GM10266 (cell line): ENCODE measurements around the gene PTPRN2.
"Not testable (repeated sequence)": the region's sequence is repeated elsewhere in the genome, so short reads cannot be mapped to it uniquely, and the experiment has no call there.

Experiments
- DNase-seq: peaks from one replicate; pipeline ENCODE4 v3.0.0; 2012; ENCODE audit errors: extremely low spot score
- TF ChIP-seq, protein P1 (sequence below): IDR thresholded peaks from 2 replicates; pipeline ENCODE4 v1.5.1; 2012; ENCODE audit warnings: mild to moderate bottlenecking, low read depth; ENCODE audit not compliant: control insufficient read depth, insufficient read depth; ENCODE audit errors: missing control alignments

Gene PTPRN2

DNA sequence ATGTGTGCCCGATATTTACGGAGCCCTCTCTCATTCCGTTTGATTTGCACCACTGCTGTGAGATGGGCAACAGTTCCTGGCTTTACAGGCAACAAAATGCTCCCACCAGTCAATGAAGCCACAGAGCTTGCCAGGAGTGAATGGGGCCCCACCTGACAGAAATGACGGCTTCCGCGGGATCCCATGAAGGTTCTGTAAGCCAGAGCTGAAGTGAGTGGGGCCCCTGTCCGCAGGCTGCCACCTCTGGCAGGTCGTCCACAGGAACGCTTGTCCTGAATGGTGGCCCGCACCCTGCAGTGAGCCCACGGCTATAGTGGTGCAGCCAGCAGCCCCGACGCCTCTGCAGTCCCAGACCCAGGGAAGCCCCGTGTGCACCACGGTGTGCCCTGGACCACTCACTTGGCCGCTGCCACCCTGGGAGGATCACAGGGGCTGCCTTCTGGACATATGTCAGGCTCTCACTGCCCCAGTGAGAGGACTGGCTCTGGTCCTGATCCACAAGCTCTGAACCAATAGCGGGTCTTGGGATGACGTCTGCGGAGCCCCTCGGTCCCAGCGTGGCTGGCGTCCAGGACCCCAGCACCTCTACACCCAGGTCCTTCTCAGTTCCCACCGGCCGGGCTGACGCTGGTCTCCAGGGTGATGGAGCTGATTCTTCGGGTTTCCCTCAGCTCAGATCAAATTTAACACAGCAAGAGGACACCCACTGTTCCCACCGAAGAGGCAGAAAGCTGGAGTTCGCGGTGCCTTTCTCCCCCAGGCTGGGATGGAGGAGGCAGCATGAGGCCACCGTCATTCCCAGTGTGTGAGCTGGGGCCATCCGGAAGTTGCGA lies 738.9 kb downstream of the PTPRN2 start:
- no peak for DNase-seq
- TF ChIP-seq, protein P1, sequence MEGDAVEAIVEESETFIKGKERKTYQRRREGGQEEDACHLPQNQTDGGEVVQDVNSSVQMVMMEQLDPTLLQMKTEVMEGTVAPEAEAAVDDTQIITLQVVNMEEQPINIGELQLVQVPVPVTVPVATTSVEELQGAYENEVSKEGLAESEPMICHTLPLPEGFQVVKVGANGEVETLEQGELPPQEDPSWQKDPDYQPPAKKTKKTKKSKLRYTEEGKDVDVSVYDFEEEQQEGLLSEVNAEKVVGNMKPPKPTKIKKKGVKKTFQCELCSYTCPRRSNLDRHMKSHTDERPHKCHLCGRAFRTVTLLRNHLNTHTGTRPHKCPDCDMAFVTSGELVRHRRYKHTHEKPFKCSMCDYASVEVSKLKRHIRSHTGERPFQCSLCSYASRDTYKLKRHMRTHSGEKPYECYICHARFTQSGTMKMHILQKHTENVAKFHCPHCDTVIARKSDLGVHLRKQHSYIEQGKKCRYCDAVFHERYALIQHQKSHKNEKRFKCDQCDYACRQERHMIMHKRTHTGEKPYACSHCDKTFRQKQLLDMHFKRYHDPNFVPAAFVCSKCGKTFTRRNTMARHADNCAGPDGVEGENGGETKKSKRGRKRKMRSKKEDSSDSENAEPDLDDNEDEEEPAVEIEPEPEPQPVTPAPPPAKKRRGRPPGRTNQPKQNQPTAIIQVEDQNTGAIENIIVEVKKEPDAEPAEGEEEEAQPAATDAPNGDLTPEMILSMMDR, result no peak

DNA sequence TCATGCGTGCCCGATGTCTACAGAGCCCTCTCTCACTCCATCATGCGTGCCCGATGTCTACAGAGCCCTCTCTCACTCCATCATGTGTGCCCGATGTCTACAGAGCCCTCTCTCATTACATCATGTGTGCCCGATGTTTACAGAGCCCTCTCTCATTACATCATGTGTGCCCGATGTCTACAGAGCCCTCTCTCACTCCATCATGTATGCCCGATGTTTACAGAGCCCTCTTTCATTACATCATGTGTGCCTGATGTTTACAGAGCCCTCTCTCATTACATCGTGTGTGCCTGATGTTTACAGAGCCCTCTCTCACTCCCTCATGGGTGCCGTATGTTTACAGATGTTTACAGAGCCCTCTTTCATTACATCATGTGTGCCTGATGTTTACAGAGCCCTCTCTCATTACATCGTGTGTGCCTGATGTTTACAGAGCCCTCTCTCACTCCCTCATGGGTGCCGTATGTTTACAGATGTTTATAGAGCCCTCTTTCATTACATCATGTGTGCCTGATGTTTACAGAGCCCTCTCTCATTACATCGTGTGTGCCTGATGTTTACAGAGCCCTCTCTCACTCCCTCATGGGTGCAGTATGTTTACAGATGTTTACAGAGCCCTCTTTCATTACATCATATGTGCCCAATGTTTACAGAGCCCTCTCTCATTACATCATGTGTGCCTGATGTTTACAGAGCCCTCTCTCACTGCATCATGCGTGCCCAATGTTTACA lies 739.7 kb downstream of the PTPRN2 start:
- DNase-seq, result not testable (repeated sequence)

DNA sequence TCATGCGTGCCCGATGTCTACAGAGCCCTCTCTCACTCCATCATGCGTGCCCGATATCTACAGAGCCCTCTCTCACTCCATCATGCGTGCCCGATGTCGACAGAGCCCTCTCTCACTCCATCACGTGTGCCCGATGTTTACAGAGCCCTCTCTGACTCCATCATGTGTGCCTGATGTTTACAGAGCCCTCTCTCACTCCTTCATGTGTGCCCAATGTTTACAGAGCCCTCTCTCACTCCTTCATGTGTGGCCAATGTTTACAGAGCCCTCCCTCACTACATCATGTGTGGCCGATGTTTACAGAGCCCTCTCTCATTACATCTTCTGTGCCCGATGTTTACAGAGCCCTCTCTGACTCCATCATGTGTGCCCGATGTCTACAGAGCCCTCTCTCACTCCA lies 740.9 kb downstream of the PTPRN2 start:
- not testable (repeated sequence) for DNase-seq

DNA sequence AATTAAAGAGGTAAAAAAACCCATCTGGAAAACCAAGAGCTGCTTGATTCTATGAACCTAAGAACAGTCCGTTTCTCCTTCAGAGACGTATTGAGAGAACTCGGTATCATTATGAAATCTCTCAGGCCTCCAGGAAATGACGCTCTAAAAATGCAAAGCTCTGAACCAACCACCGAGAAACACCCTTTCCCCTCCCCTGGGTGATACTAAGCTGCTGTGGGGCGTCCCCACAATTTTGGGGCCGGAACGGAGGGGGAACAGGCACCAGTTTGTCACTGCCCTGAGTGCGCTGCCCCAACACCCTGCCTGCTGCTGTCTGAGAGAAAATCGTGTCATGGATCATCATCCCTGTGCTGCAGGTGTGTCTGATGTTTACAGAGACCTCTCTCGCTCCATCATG lies 741.4 kb downstream of the PTPRN2 start:
- no peak for DNase-seq
- TF ChIP-seq, protein P1, result no peak

DNA sequence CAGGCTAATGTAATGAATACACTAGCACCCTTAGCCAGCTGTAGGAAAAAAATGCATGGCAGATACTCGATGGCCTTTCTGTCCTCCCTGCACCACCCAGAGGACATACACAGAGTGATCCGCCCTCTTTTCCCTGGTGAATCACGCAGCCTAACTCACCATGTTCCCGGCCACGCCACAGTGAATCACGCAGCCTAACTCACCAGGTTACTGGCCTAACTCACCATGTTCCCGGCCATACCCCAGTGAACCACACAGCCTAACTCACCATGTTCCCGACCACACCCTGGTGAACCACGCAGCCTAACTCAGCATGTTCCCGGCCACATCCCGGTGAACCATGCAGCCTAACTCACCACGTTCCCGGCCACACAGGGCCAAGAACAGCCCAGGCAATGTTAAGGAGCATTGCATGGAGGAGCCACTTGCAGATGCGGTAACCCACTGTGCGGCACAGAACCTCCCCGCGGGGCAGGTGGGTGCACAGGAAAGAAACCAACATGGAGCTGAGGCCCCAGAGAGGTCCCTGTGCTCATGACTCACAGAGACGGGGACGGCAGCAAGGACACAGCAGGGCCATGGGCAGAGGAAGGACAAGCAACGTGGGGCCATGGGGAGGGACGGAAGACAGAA lies 742.3 kb downstream of the PTPRN2 start:
- TF ChIP-seq, protein P1, result no peak
- no peak for DNase-seq

DNA sequence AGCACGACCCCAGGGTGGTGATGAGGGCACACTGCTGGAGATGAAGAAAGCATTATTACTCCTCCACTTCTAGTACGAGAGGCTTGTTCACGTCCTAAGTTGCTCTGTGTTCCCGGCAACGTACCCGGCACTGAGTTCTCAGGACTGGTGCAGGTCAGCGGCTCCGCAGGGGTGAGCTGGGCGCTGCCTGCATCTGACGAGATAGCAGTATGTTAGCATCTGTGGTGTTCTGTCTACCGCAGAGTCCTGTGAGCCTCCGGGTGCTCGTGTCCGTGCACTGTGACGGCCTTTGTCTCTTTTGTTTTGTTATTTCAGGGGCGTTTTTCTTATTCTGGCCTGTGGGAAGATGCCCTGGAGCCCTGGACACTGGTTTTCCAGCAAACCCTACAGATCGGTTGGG lies 743.0 kb downstream of the PTPRN2 start:
- no peak for DNase-seq
- TF ChIP-seq, protein P1, result no peak

DNA sequence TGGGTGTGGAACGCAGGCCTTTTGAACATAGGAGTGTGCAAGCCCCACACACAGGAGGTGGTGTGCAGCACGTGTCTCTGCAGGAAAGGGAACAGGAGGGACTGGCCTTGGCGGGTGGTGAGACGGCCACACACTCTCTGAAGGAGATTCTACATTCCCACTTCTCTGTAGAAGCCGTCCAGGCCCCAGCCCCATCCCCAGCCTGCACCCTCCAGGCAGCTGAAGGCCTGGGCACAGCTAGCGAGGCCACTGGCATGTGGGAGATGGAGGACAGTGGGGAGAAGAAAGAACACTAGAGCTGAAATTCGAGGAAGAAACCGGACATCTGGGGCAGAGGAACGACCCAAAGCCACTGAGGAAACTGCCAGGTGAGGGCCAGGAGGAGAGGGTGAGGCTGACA lies 743.5 kb downstream of the PTPRN2 start:
- no peak for DNase-seq
- TF ChIP-seq, protein P1, result no peak
